NCI-H1105 treated with DMSO at 0.1 percent for 48 hours (cell line): ENCODE data around the gene PTX4.

ENCODE experiments used
- DNase-seq: peaks from one replicate; lab custom pipeline; 2025; lab: John Stamatoyannopoulos, UW

PTX4 gene, protein sequence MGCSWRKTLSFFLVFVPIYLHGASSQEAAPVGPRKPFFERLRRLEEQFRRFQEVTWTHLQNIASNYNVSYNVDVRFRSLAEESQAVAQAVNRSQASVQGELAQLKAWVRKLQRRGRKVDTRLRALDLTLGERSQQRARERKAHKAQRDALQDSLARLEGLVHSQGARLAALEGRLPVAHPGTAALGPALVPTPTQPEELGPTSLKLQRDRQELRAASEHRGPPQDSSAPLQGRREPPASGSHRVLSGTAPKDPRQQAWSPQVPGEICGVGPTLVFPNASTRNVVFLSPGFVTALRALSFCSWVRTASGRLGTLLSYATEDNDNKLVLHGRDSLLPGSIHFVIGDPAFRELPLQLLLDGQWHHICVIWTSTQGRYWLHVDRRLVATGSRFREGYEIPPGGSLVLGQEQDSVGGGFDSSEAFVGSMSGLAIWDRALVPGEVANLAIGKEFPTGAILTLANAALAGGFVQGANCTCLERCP

DNA sequence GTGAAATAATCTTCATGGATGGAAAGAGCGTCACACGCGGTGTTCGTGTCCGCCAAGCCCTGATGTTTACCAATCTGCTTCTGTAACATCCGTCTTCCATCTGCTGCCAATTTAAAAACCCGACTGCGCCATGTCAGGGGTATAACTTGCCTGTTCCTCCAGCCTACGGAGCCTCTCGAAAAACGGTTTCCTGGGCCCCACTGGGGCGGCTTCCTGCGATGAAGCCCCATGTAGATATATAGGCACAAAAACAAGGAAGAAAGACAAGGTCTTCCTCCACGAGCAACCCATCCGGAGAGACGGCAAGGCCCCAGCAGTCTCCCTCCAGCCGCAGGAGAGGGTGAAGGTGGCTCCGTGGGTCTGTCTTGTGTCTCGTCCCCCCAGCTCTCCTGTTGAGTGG is at the start of gene PTX4:
TSS of gene PTX4 (minus strand) at position 326 of the 400 bp plus-strand sequence. CDS start at position 291, 35 bp downstream.
- DNase-seq: no peak

DNA sequence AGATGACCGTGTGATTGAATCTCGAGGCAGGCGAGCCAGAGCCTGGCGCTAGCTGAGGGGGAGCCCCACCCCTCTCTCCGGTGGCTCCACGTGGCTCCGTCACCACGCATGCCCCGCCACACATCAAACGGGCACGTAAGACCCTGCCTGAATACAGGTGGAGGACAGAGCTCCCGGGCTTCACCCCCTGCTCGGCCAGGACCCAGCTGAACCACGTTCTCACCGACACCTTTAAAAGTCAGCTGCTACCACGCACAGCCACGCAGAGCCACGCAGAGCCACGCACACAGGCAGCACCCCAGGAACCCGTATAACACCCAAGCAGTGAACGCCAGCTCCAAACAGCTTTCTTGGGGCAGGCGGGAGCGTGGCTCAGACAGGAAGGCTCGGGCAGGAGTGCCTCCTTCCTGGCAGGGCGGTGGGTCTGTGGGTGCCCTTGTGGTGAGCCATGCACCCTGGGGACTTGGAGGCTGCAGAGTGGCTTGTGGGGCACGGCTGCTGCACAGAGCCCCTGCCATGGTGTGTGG is 49.1 kb upstream of the PTX4 start:
- DNase-seq: no peak

DNA sequence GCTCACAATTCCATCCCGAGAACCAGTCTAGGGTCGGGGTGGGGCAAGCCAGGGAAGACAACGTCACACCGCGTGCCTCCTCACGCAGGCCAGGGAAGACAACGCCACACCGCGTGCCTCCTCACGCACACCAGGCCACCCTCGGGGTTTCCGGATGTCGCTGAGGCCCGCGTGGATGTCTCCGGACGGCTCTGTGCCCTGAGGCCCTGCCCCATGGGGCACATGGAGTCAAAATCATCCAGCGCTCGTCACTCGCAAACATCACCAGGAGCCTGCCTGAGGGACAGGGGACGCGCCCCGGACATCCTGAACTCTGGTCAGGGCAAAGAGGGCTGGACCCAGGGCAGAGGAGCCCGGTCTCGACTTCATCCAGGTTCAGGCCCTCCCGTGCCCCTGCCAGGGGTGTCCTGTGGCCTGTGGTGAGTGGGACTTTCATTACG is 48.4 kb upstream of the PTX4 start:
- no peak for DNase-seq

DNA sequence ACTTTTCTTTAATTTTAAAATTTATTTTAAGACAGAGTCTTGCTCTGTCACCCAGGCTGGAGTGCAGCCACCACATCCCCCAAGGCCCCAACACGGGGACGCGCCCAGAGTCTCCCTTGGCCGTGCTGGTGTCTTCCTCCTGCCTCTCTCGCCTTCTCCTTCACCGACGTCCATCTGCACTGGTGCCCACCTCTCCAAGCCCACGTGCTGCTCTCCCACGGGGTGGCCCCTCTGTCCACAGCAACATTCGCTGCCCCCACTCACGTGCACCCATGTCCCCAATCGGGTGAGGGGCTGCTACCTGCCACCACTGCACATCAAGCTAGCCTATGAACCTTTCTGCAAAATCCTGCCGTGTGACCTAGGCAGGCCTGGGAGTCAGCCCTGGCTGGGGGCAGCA is 47.9 kb upstream of the PTX4 start:
- no peak for DNase-seq

DNA sequence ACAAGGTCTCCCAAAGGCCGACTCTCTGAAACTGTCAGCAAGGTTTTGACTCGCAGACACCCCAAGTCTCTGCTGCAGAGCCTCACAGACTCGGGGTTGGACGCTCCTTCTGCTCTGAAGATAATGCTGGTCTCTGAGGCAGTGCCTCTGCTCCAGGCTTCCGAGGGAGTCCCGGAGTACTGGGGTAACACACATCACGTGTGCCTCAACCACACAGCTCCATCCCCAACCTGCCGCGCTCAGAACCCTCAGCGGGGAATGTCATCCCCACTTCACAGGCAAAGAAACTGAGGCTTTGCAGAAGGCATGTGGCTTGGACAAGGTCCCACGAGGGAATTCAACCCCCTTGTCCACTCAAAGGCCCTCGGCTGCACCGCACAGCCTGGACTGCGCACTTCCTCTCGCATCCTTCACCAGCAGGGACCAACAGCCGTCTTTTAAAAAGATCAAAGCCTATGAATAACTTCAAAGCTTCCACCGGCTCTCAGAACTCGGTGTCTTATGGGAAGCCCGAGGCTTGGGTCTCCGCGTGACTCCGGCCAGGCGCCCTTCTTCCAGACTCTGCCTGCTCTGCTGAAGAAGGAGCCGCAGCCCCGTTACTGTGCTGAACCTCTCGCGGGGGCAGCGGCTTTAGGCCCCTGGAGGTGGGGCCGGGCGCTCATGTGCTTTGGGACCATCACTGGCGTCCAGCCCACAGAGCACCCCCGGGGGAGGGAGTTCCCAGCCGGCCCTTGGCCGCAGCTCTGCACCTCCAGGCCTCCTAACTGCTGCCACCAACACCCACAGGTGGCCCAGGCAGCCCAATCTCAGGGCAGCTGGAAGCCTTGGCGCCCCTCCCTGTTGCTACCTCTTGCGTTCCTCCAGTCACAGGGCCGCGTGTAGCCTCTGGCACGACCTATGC is 46.9 kb upstream of the PTX4 start:
- DNase-seq: no peak

DNA sequence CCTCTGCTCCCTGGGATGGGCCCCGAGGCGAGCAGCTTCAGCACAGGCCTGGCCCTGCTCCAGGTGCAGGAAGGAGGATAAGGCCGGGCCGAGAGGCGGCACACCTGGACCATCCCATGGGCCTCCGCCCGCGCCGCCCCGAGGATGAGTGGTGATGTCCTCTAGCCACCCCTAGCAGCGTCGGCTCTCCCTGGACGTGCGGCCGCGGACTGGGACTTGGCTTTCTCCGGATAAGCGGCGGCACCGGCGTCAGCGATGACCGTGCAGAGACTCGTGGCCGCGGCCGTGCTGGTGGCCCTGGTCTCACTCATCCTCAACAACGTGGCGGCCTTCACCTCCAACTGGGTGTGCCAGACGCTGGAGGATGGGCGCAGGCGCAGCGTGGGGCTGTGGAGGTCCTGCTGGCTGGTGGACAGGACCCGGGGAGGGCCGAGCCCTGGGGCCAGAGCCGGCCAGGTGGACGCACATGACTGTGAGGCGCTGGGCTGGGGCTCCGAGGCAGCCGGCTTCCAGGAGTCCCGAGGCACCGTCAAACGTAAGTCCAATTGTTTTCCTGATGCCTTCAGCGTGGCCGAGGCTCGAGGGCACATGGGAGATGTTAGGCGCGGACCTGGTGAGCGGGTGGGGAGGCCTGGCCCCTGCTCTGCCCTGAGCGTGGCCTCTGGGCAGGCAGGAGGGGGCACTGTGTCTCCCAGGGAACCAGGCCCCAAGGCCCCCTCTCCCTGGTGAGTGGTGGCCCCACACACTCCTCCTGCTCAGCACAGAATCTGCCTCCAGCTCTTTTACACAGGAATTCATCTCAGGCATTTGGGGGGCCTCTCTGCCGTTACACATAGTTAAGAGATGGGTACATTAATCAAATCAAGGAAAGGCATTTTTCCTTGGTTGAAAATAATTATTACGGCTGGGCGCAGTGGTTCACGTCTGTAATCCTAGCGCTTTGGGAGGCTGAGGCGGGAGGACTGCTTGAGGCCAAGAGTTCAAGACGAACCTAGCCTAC is 45.6 kb upstream of the PTX4 start:
- DNase-seq: no peak

DNA sequence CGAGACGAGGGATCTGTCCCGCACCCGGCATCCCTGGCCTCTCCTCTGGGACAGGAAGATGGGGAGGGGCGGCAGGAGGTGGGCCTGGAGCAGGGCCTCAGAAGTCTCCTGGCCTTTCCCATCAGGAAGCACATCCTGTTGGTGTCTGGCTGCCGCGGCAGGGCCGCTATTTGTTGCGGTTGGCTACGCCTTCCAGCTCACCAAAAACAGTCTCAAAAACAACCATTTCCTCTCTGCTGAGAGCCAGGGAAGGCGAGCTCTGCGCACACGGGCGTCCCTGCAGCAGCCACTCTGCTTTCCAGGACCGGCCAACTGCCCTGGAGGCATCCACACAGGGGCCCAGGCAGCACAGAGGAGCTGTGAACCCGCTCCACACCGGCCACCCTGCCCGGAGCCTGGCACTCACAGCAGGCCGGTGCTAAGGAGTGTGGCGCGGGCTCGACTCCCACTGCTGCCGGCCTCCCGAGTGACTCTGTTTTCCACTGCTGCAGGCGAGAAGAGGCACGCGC is 44.8 kb upstream of the PTX4 start, which contains the start of gene TMEM204:
TSS of gene TMEM204 (plus strand) at position 224 of the 509 bp plus-strand sequence. CDS start 610 bp downstream, outside the sequence.
- no peak for DNase-seq

DNA sequence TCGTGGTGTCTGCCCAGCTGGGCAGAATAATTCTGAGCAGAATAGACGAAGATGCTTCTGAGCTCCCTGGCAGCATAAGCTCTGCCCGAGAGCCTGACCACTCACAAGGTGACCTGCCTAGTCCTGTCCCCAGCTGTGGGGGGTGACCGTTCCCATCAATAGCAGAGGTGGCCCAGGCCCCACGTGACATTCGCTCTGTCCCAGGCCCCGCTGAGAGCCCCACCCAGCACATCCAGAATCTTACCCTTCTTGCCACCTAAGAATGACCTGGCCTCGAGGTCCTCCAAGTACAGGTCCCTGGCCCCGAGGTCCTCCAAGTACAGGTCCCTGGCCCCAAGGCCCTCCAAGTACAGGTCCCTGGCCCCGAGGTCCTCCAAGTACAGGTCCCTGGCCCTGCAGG is 44.0 kb upstream of the PTX4 start:
- no peak for DNase-seq

DNA sequence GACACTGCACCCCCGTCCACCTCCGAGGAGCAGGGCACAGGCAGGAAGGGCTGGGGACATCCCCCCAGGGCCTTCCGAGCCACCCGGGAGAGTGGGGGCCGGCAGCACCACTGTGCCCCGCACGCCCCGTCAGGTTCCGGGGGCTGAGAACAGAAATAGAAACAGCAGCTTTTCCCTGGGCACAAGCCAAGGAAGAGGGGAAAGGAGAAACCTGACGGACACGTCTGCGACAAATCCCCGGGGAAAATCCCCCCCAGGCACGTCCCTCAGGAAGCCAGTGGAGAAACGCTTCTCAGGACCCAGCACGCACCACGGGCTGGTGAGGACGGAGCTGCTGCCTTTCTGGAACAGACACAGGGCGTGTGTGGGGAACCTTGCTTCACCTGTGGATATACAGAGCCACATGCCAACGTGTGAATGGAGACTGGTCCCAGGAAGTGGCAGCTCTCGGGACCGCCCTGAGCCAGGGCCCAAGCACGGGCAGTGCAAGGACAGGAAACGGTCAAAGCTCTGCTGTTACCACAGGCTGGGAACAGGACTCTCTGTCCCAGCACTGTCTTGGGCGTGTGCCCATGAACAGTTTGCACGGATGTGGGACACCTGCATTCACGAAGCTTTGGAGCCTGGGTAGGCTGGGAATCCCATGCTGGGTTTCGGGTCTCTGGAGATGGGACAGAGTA is 43.5 kb upstream of the PTX4 start:
- no peak for DNase-seq

DNA sequence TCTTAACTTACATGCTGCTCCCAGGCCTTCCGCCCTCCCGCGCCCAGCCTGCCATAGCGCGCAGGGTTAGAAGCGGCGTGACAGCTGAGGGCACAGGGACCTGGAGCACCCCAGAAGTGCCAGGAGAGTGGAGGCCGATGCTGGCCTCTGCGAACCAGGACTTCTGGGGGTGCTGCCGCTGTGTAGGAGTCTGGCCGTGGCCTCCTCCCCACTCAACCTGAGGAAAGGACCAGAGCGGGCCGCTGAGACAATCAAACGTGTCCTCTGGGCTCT is 42.8 kb upstream of the PTX4 start:
- no peak for DNase-seq

DNA sequence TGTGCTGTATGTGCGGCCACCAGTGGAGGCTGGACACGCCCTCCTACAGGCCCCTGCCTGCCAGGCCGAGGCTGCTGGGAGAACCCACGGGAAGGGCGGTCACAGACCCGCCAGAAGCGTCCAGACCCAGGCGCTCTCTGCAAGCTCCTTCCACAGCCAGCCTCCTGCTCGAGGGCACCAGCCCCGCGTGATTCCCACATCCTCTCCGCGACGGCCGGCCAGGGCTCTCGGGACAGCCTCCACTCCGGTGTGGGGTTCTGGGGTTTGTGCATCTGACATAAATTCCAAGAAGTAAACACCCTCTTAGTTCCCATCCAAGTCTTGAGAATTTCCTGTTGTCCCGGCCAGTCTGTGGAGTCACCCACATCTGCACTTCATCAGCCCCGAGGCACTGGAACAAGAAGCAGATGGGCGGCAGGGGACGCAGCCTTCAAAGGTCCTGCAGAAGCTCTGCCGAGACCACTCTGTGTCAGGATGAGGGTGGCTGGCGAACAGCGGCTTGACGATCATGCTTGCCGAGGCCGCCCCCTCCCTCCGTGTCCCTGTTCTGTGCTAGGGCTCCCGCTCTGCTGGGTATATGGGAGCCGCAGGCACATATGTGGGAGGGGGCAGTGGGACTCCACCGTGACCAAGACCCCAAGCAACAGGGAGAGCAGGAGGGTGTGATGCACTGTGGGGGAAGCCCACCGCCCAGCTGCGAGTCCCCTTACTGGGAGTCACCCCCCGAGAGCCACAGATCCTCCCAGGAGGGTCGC is 42.3 kb upstream of the PTX4 start:
- no peak for DNase-seq

DNA sequence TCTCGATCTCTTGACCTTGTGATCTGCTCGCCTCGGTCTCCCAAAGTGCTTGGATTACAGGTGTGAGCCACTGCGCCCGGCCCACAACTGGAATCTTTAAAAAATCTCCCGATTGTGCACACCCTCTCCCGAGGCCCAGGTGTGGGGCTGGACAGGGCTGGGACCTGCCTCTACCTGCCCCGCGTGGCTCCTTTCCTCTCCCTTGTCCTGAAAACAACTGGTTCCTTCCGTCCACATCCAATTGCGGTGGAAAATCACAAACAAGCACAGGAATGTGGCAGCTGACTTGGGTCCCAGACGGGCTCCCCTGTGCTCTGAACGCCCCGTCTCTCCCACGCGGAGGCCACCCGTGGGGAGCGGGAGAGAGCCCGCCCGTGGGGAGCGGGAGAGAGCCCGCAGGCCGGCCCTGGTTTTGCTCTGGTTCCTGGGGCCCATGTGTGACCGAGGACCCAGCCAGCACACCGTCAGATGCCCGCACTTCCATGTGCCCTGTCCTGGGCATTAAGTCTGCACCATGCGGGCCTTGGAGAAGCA is 41.7 kb upstream of the PTX4 start:
- no peak for DNase-seq

DNA sequence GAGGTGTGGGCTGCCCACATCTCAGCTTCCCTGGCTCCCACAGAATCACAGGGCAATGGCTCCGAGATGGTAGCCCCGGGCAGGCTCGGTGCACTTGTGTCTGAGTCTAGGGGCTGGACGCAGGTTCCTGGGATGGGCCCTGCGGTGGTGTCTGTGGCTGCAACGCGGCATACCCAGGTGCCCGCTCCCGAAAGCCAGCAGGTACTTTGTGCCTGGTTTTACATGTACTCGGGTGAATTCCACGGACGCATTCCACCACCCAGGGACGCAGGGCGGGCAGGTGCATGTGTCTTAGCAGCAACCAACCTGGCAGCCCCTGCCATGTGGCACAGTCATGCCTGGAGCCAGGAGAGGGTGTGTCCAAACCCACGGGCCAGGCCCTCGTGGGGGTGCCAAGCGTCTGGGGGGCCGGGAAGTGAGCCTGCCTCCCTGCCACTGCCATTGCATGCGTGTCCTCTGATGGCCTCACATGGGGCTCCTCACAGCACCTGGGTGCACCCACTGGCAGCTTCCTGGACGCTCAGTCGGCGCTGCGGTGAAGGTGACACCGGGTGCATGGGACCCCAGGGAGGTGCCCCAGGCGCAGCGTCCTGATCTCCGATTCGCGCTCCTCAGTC is 40.3 kb upstream of the PTX4 start:
- no peak for DNase-seq

DNA sequence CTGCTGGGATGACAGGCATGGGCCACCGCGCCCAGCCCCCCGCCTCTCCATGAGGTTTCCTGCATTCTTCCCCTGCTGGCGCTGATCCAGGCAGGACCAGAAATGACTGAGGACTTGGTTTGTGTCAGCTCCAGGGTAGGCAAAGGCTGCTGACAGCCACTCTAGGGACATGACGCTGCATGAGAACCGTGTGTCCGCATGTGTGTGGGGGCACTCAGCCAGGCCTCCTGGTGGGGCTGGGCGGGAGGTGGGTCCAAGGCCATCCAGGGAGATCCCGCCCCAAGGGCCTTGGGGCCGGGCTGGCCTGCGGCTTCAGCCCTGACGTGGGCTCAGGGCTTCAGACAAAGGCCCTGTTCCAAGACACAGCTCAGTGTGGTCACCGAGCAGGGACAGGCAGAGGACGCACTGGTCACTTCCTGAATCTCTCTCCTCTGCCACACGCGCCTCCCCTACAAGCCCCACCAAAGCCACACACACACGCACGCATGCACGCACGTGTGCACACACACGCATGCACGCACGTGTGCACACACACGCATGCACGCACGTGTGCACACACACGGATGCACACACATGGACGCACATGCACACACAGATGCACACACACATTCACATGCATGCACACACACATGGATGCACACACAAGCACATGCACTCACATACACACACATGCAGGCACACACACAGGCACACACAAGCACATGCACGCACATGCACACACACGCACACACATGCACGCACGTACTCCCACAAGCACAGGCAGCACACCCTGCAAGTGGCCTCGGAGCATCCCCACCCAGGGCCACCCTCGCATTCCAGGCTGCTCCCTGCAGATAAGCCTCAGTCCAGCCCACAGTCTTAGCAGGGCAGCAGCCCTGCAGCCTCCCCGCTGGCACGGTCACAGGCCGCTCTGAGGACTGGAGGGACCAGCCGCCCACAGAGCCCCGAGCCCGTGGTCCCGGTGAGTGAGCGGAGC is 39.4 kb upstream of the PTX4 start:
- DNase-seq: no peak

DNA sequence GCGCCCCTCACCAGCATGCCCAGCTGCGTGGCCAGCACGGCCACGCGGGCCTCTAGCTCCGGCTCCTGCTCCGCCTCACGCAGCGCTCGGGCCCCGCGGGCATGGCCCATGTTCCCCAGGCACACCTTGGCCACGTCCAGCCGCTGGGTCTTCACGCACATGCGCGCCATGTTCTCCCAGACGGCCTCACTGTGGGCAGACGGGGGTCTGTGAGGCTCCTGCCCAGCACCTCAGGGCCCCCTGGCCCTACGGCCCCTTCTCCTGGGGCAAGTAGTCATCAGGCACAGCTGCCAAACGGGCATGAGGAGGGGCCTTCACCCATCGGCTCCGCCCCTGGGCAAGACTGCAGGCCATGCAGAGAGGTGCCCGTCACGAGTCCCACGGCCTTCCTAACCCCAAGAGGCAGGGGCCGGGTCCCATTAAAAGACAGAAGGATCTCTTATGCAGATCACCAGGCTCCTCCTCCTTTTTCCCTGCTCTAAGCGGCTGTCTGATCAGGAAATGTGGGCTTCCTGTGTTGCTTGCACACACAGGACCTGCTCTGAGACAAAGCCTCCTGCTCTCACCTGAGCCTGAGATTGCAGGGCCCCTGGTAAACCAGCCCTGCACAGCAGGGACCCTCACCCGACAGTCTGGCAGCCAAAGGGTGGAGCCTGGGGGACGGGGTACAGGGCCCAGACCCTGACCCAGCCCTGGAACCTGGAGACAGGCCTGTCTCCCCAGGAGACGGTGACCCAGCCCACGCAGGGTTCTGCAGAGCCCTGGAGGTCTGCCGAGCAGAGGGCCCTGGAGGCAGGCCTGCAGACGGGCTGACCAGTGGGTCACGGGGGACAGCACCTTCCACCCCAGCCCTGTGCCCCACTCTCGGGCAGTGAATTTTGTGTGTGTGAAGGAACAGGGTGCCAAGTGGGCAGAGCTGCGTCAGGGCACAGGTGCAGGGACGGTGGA is 38.1 kb upstream of the PTX4 start:
- DNase-seq: no peak

DNA sequence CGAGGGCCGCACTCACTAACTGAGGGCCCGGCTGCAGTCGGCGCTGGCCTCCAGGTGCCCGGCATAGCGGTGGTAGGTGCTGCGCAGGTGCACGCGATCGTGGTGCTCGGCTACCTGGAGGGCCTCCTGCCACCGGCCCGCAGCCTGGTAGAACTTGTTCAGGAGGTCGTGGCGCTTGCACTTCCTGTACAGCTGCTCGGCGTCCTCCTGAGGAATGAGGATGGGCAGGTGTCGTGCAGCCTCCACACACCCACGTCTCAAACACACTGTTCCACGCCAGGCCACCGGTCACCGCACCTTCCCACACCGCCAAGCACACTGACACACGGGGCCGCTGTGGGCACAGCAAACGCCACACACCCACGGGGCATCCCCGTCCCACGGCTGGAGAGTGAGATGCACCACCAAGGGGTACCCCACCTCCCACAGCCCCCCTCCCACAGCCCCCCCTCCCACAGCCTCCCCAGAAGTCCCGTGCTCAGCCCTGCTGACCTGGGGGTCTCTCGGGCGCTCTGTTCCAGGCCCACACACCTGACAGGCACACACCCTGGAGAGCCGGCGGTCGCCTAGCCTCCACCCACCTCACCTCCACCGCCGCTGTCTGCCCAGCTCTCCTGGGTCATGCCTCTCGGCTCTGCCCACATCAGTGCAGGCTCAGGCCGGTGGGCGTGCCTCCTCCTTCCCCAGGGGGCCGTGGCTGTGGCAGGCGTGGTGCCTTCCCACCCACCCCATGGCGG is 37.3 kb upstream of the PTX4 start:
- no peak for DNase-seq
